NCI-H2029 treated with DMSO at 0.1 percent for 48 hours (cell line): Measurements from ENCODE around the gene CLDN22.

Source experiments
- DNase-seq: peaks from one replicate; lab custom pipeline; 2025; lab: John Stamatoyannopoulos, UW

Gene CLDN22

GRCh38 chr4:183320211-183321059 is at the start of gene CLDN22:
Gene CLDN22, minus strand, starts transcription at chr4:183320276. Its CDS starts 58 bp downstream, at chr4:183320218.
- DNase-seq = no peak

- no peak for DNase-seq
Observed at GRCh38 chr4:183369073-183369472, 49.0 kb upstream of the CLDN22 start.

GRCh38 chr4:183366206-183366835 is 46.2 kb upstream of the CLDN22 start:
- no peak for DNase-seq

GRCh38 chr4:183364025-183364424 is 43.9 kb upstream of the CLDN22 start:
- DNase-seq = no peak

- no peak for DNase-seq
Observed at GRCh38 chr4:183362916-183363542, 43.0 kb upstream of the CLDN22 start.

- DNase-seq = no peak
Observed at GRCh38 chr4:183362036-183362435, 42.0 kb upstream of the CLDN22 start.

- no peak for DNase-seq
Observed at GRCh38 chr4:183360161-183360919, 40.3 kb upstream of the CLDN22 start.

GRCh38 chr4:183358215-183358755 is 38.2 kb upstream of the CLDN22 start:
- no peak for DNase-seq

- DNase-seq = no peak
Observed at GRCh38 chr4:183356931-183357675, 37.0 kb upstream of the CLDN22 start.

- DNase-seq = no peak
Observed at GRCh38 chr4:183356173-183356830, 36.2 kb upstream of the CLDN22 start.

- DNase-seq = no peak
Observed at GRCh38 chr4:183355405-183355804, 35.3 kb upstream of the CLDN22 start.

GRCh38 chr4:183354219-183354618 is 34.1 kb upstream of the CLDN22 start:
- peak; percentile 20 for DNase-seq

- no peak for DNase-seq
Observed at GRCh38 chr4:183353557-183353956, 33.5 kb upstream of the CLDN22 start.

- DNase-seq = no peak
Observed at GRCh38 chr4:183352546-183352945, 32.5 kb upstream of the CLDN22 start.

GRCh38 chr4:183350317-183351071 is 30.4 kb upstream of the CLDN22 start:
- DNase-seq = no peak

- DNase-seq = no peak
Observed at GRCh38 chr4:183349673-183350072, 29.6 kb upstream of the CLDN22 start.

- DNase-seq = no peak
Observed at GRCh38 chr4:183348706-183349659, 28.9 kb upstream of the CLDN22 start.

GRCh38 chr4:183348136-183348535 is 28.1 kb upstream of the CLDN22 start:
- DNase-seq = no peak

GRCh38 chr4:183347566-183347965 is 27.5 kb upstream of the CLDN22 start:
- DNase-seq = no peak
